Fibroblast of skin of left quadriceps (primary cell): ENCODE measurements around the gene AIF1.

ENCODE experiments used
- DNase-seq, 2 experiments: peaks; one replicate each; pipeline ENCODE4 v3.0.0-alpha.2; 2013; ENCODE audit warnings: low read depth in 2 of 2

The AIF1 gene

GRCh38 chr6:31614684-31615578, at the start of gene AIF1:
Gene AIF1 (plus strand): TSS chr6:31615234. CDS start chr6:31615330, 96 bp downstream.
- DNase-seq = no peak

- no peak for DNase-seq
Measured at GRCh38 chr6:31567531-31568370, 47.3 kb upstream of the AIF1 start.

GRCh38 chr6:31568537-31568961, 46.5 kb upstream of the AIF1 start:
- DNase-seq = no peak

GRCh38 chr6:31569861-31570536, 45.0 kb upstream of the AIF1 start:
- DNase-seq = no peak

GRCh38 chr6:31572041-31572911, 42.8 kb upstream of the AIF1 start, which contains the start of gene LTA:
Gene LTA (plus strand): TSS chr6:31572289. CDS start chr6:31572743, 454 bp downstream.
- DNase-seq = no peak

GRCh38 chr6:31573239-31574105, 41.6 kb upstream of the AIF1 start:
- DNase-seq = no peak

- DNase-seq = no peak
Measured at GRCh38 chr6:31574106-31575061, 40.6 kb upstream of the AIF1 start.

- DNase-seq = no peak
Measured at GRCh38 chr6:31575335-31575901, 39.6 kb upstream of the AIF1 start, which contains the start of gene TNF. Gene TNF (plus strand): TSS chr6:31575565. CDS start chr6:31575742, 177 bp downstream.

- DNase-seq = no peak
Measured at GRCh38 chr6:31575952-31576685, 38.9 kb upstream of the AIF1 start.

GRCh38 chr6:31576897-31577578, 38.0 kb upstream of the AIF1 start:
- DNase-seq = no peak

GRCh38 chr6:31577579-31577966, 37.5 kb upstream of the AIF1 start:
- no peak for DNase-seq

- DNase-seq = no peak
Measured at GRCh38 chr6:31578184-31579118, 36.6 kb upstream of the AIF1 start.

- DNase-seq = no peak
Measured at GRCh38 chr6:31579119-31579505, 35.9 kb upstream of the AIF1 start.

GRCh38 chr6:31579546-31580437, 35.2 kb upstream of the AIF1 start:
- DNase-seq = no peak

GRCh38 chr6:31580438-31580740, 34.6 kb upstream of the AIF1 start:
- no peak for DNase-seq
